Stomach (tissue), 9 donors: Measurements from ENCODE around the gene KDM8. TPM values are rescaled to one million over a fixed set of nuclear protein-coding genes. Genes with fewer than 3 reads are reported as not detected.

Experiments used
- DNase-seq, 2 donors: peaks; one replicate each; pipeline versions ENCODE4 v3.0.0 to v3.0.0-alpha.2; 2013 to 2019
- H3K27ac ChIP-seq, 5 donors: fragments of 200-600 bp in 4 of 5; sonication (generic) in 4 of 5; one replicate each; pipeline ENCODE4 v1.5.1; 2013 to 2019; ENCODE audit warnings: mild to moderate bottlenecking in 1 of 5, moderate library complexity in 1 of 5
- H3K27me3 ChIP-seq, 3 donors: fragments of 200-600 bp; sonication (generic); one replicate each; pipeline ENCODE4 v1.5.1; 2017 to 2019; ENCODE audit warnings: mixed run types in 1 of 3
- H3K36me3 ChIP-seq, 4 donors: fragments of 200-600 bp; sonication (generic); 1 replicate in 3 of 4; 2 replicates in 1 of 4; pipeline ENCODE4 v1.5.1; 2016 to 2019
- H3K4me1 ChIP-seq, 4 donors: fragments of 200-600 bp; sonication (generic); one replicate each; pipeline ENCODE4 v1.5.1; 2016 to 2019
- H3K4me3 ChIP-seq, 4 donors: fragments of 200-600 bp; sonication (generic) in 3 of 4; one replicate each; pipeline ENCODE4 v1.5.1; 2016 to 2019; ENCODE audit warnings: mild to moderate bottlenecking in 1 of 4
- H3K9me3 ChIP-seq, 4 donors: fragments of 200-600 bp; sonication (generic); one replicate each; pipeline ENCODE4 v1.5.1; 2016 to 2019
- EP300 ChIP-seq: sonication (generic); formaldehyde crosslinking; IDR thresholded peaks from one replicate; pipeline ENCODE4 v1.6.1; 2017; ENCODE audit warnings: antibody characterized with exemption
- POLR2A ChIP-seq, 4 donors: fragments of 450-650 bp; IDR thresholded peaks; one replicate each; pipeline ENCODE4 v1.6.1; 2016; ENCODE audit warnings: antibody characterized with exemption in 4 of 4, control low read depth in 2 of 4, mild to moderate bottlenecking in 1 of 4, moderate library complexity in 1 of 4
- POLR2AphosphoS5 ChIP-seq, 3 donors: sonication (generic); formaldehyde crosslinking; IDR thresholded peaks; one replicate each; pipeline ENCODE4 v1.6.1; 2016; ENCODE audit warnings: antibody characterized with exemption in 3 of 3
- WGBS, 5 donors: extraction: QIAGEN DNeasy Blood & Tissue Kit in 3 of 5; methylation state at CpG; one replicate each; pipeline versions ENCODE4 v1.1.5 to v1.1.7; 2013 to 2018; 5-methylcytosine and 5-hydroxymethylcytosine counted together
- intact Hi-C: fragments of 100-400 bp; cut with DNase I; formaldehyde crosslinking; loops from one replicate; pipeline ENCODE4 v1.15.1; 2023; ENCODE audit warnings: low total_unique reads
- polyA plus RNA-seq, 3 donors: library from polyadenylated mRNA; stranded (reverse); fragments of 200-250 nt; gene quantifications; one replicate each; pipeline ENCODE4 v1.2.3, GENCODE V29; 2013
- total RNA-seq, 5 donors: library from RNA; depleted of rRNA; stranded (reverse); fragments of >200 nt; gene quantifications; one replicate each; pipeline versions ENCODE4 v1.1.0 to v1.2.3, GENCODE V29; 2014 to 2016
- TF ChIP-seq, protein P1 (sequence below), 7 experiments: fragments of 450-650 bp in 4 of 7; fragments of 200-600 bp in 3 of 7; sonication (generic) in 3 of 7; IDR thresholded peaks; one replicate each; pipeline ENCODE4 v1.5.1; 2016 to 2019; ENCODE audit warnings: antibody characterized with exemption in 7 of 7, control low read depth in 2 of 7, mild to moderate bottlenecking in 1 of 7
- donor health status: healthy with polysubstance abuse.
- donor health status: Bipolar disorder and iron deficiency.
- donor health status: healthy.

KDM8 gene
- total and polyA plus RNA-seq, 8 donors, result 1.4 to 58.3 (median 2.9) TPM

DNA sequence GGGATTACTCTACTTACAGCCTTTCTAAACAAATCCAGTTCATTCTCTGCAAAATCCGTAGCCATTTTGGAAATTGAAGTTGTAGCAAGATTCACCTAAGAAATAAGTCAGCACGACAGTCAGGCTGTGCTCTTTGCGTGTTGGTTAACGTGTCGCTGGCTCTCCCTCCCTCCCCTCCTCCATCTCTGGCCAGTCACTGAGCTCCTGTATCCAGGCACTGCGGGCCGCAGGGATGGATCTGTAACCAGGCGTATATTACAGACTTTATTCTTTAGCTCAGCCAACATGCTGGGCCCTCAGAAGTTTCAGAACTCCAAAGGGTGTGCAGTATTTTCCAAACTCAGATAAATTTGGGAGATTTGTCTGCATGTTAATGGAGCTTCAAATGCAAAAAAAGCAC lies 30.8 kb downstream of the KDM8 start:
- WGBS, 5 donors, result 84 to 96% (median 91%) methylated on average over 8 of the region's 8 CpGs
- Histone ChIP-seq H3K27me3 (no peaks in the 10 kb centered on the region), H3K27ac (peak overlapping the region in 4 of 5 donors; percentile 73 to 86 (median 84)), H3K4me1 (peaks cover 39 to 85% (median 65%) of the 10 kb centered on the region in 4 donors), H3K4me3 (no peak overlapping the region), H3K9me3 (no peaks in the 10 kb centered on the region), H3K36me3 (peaks cover 0 to 49% (median 40%) of the 10 kb centered on the region in 4 donors)
- intact Hi-C loops, result no loop called here
- no peak for TF ChIP-seq POLR2A (IDR thresholded peaks at IDR 0.05)
- TF ChIP-seq POLR2AphosphoS5 (IDR thresholded peaks at IDR 0.05), result no peak
- TF ChIP-seq, protein P1, sequence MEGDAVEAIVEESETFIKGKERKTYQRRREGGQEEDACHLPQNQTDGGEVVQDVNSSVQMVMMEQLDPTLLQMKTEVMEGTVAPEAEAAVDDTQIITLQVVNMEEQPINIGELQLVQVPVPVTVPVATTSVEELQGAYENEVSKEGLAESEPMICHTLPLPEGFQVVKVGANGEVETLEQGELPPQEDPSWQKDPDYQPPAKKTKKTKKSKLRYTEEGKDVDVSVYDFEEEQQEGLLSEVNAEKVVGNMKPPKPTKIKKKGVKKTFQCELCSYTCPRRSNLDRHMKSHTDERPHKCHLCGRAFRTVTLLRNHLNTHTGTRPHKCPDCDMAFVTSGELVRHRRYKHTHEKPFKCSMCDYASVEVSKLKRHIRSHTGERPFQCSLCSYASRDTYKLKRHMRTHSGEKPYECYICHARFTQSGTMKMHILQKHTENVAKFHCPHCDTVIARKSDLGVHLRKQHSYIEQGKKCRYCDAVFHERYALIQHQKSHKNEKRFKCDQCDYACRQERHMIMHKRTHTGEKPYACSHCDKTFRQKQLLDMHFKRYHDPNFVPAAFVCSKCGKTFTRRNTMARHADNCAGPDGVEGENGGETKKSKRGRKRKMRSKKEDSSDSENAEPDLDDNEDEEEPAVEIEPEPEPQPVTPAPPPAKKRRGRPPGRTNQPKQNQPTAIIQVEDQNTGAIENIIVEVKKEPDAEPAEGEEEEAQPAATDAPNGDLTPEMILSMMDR (IDR thresholded peaks at IDR 0.05), result no peak
- TF ChIP-seq EP300, result no peak
- DNase-seq, result no peak

DNA sequence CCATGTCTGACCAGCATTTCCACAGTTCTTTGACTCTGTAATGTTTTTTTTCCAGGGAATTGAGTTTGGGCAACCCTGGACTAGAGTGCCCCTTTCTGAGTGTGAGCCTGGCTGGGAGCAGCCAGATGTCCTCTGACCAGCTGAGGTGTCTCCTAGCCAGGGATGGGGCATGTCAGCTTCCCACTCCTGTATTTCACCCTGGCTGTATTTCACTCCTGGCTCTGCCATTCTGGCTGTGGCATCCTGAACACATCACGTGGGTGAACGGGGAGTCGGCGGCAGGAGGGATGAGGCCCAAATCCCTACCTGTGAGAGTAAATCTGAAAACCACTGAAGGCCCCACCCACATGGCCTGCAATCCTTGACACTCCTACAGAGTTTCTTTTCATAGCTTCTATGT lies 31.3 kb downstream of the KDM8 start:
- Histone ChIP-seq H3K27ac (peak overlapping the region in 4 of 5 donors; percentile 73 to 86 (median 84)), H3K4me1 (peaks cover 39 to 82% (median 62%) of the 10 kb centered on the region in 4 donors), H3K27me3 (no peaks in the 10 kb centered on the region), H3K36me3 (peaks cover 0 to 49% (median 40%) of the 10 kb centered on the region in 4 donors), H3K9me3 (no peaks in the 10 kb centered on the region), H3K4me3 (no peak overlapping the region)
- intact Hi-C loops, result no loop called here
- TF ChIP-seq POLR2AphosphoS5 (IDR thresholded peaks at IDR 0.05) (no peak), POLR2A (IDR thresholded peaks at IDR 0.05) (no peak), EP300 (no peak)
- TF ChIP-seq, protein P1 (IDR thresholded peaks at IDR 0.05), result no peak
- 8 to 30% (median 16%) methylated on average over 4 of the region's 4 CpGs for WGBS, 5 donors
- no peak for DNase-seq

DNA sequence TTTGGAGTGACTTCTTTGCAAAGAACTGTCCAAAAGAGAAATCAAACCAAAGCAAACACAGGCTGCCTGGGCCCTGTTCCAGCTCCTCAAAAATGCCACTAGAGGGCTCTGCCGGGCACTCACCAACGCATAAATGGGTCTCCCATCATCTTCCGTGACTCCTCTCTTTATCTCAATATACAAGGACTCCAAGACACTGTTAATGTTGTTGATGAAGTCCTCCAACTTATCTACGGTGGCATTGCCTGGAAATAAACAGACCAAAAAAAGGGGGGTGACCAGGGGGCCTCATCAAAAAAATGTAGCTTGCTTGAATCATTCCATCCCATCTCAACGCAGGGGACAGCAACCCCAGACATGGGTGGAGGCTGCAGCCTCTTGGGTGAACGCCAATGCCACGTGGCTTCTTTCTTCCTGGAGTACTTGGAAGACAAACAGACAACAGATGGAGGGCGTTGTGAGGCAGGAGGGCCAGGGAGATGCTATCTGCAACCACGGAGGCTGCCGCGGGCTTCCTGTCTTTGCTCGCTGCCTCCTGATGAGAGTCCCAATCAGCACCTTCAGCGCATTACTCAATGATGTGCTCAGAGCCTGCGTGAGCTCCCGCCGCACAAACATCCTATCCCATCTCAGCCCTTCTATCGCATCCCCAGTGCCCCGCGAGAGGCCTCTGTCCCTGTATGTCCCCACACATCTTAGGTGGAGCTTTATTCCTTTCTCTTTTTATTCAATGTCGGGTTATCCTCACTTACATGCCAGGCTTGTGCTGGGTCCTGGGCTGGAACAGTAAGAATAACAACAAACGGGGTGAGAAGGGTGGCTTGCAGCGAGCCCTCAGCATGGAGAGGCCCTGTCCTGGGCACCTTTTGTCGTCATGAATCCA lies 32.0 kb downstream of the KDM8 start:
- peaks cover 35 to 78% (median 56%) of the 10 kb centered on the region in 4 donors for H3K4me1 ChIP-seq
- no peaks in the 10 kb centered on the region for H3K9me3 ChIP-seq
- DNase-seq, result peak; percentile 76 to 89
- peaks cover 0 to 42% (median 35%) of the 10 kb centered on the region in 4 donors for H3K36me3 ChIP-seq
- intact Hi-C loops, result no loop called here
- 40 to 48% (median 46%) methylated on average over 20 to 23 of the region's 23 CpGs for WGBS, 5 donors
- H3K27me3 ChIP-seq, result no peaks in the 10 kb centered on the region
- TF ChIP-seq EP300 (no peak), POLR2AphosphoS5 (IDR thresholded peaks at IDR 0.05) (peak; percentile 25 to 41 (median 37)), POLR2A (IDR thresholded peaks at IDR 0.05) (no peak)
- TF ChIP-seq, protein P1 (IDR thresholded peaks at IDR 0.05), result peak in 5 of 7 experiments; percentile 55 to 80 (median 69)
- peak overlapping the region; percentile 38 to 86 (median 81) for H3K27ac ChIP-seq
- H3K4me3 ChIP-seq, result no peak overlapping the region

DNA sequence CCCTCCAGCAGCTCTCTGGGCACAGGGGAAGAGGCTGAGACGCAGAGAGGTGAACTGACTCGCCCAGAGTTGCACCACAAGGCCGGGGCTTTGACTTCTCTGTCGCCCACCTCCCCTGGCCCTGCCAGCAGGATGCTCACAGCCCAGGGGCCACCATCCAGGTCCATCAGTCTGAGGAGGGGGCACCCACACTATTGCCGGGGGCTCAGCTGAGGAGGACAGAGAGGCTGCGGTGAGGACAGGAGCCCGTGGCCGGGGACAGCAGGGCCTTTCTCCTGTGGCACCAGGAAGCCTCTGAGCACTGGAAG lies 32.6 kb downstream of the KDM8 start:
- H3K9me3 ChIP-seq, result no peaks in the 10 kb centered on the region
- no peak for DNase-seq
- no peak overlapping the region for H3K4me3 ChIP-seq
- H3K27me3 ChIP-seq, result no peaks in the 10 kb centered on the region
- intact Hi-C loops, result no loop called here
- H3K4me1 ChIP-seq, result peaks cover 29 to 78% (median 54%) of the 10 kb centered on the region in 4 donors
- H3K36me3 ChIP-seq, result peaks cover 0 to 36% (median 30%) of the 10 kb centered on the region in 4 donors
- peak overlapping the region; percentile 38 to 86 (median 81) for H3K27ac ChIP-seq
- TF ChIP-seq, protein P1 (IDR thresholded peaks at IDR 0.05), result no peak
- TF ChIP-seq POLR2AphosphoS5 (IDR thresholded peaks at IDR 0.05) (no peak), EP300 (no peak), POLR2A (IDR thresholded peaks at IDR 0.05) (no peak)
- 87 to 95% (median 91%) methylated on average over 5 to 8 of the region's 8 CpGs for WGBS, 5 donors
